Stomach (tissue), 4 donors: ENCODE data around the gene ACSS2.

Experiments
- EP300 ChIP-seq: sonication (generic); formaldehyde crosslinking; IDR thresholded peaks from one replicate; pipeline ENCODE4 v1.6.1; 2017; ENCODE audit warnings: antibody characterized with exemption
- POLR2A ChIP-seq, 4 donors: fragments of 450-650 bp; IDR thresholded peaks; one replicate each; pipeline ENCODE4 v1.6.1; 2016; ENCODE audit warnings: antibody characterized with exemption in 4 of 4, control low read depth in 2 of 4, mild to moderate bottlenecking in 1 of 4, moderate library complexity in 1 of 4
- TF ChIP-seq, protein P1 (sequence below), 7 experiments: fragments of 450-650 bp in 4 of 7; fragments of 200-600 bp in 3 of 7; sonication (generic) in 3 of 7; IDR thresholded peaks; one replicate each; pipeline ENCODE4 v1.5.1; 2016 to 2019; ENCODE audit warnings: antibody characterized with exemption in 7 of 7, control low read depth in 2 of 7, mild to moderate bottlenecking in 1 of 7

DNA sequence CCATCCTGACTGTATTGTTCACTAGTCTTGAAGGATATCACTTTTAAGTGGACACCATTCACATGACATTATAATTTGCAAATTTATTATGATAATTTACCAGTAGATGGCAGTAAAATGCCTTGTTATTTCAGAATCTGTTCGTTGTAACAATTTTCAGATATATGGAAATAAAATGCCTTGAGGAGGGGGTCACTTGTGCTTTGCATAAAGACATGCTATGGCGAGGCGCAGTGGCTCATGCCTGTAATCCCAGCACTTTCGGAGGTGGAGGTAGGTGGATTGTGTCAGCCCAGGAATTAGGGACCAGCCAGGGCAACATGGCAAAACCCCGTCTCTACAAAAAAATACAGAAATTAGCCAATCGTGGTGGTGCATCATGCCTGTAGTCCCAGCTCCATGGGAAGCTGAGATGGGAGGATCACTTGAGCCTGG, 41.9 kb upstream of the ACSS2 start:
- TF ChIP-seq, protein P1, sequence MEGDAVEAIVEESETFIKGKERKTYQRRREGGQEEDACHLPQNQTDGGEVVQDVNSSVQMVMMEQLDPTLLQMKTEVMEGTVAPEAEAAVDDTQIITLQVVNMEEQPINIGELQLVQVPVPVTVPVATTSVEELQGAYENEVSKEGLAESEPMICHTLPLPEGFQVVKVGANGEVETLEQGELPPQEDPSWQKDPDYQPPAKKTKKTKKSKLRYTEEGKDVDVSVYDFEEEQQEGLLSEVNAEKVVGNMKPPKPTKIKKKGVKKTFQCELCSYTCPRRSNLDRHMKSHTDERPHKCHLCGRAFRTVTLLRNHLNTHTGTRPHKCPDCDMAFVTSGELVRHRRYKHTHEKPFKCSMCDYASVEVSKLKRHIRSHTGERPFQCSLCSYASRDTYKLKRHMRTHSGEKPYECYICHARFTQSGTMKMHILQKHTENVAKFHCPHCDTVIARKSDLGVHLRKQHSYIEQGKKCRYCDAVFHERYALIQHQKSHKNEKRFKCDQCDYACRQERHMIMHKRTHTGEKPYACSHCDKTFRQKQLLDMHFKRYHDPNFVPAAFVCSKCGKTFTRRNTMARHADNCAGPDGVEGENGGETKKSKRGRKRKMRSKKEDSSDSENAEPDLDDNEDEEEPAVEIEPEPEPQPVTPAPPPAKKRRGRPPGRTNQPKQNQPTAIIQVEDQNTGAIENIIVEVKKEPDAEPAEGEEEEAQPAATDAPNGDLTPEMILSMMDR (IDR thresholded peaks at IDR 0.05) = peak in 4 of 7 experiments; percentile 20 to 52 (median 39)
- TF ChIP-seq POLR2A (IDR thresholded peaks at IDR 0.05) (no peak), EP300 (no peak)
